Retina (tissue), 1 donor: ENCODE results near the gene EPHA10.
"Not testable (repeated sequence)": the region's sequence is repeated elsewhere in the genome, so short reads cannot be mapped to it uniquely, and the experiment has no call there.

Experiments used
- DNase-seq: peaks from one replicate; pipeline ENCODE4 v3.0.0-alpha.2; 2016

Gene EPHA10

GRCh38 chr1:37767488-37767887 lies 2.6 kb upstream of the EPHA10 start:
- no peak for DNase-seq

GRCh38 chr1:37765916-37766664 lies 1.2 kb upstream of the EPHA10 start:
- peak; percentile 51 for DNase-seq

DNA sequence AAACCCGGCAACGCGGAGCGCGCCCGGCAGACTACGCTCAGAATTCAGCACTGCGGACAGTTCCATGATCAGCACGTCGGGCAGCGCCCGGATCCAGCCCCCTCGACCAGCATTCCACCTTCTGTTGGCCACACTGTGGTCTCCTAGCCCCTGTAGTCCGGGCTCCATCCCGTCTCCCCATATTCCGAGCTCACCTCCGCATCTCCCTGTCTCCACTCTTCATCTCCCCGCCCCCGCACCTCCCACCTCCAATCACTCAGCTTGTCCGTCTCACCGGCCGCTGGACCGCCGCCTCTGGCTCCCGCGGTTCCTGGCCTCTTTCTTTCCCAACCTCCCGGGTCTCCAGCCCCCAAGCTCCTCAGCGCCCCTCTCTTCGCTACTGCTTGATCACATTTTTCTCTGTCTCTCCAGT lies 500 bp downstream of the EPHA10 start:
- peak; percentile 84 for DNase-seq

GRCh38 chr1:37763791-37764413 lies 1.0 kb downstream of the EPHA10 start:
- no peak for DNase-seq

GRCh38 chr1:37762516-37762915 lies 2.4 kb downstream of the EPHA10 start:
- no peak for DNase-seq

DNA sequence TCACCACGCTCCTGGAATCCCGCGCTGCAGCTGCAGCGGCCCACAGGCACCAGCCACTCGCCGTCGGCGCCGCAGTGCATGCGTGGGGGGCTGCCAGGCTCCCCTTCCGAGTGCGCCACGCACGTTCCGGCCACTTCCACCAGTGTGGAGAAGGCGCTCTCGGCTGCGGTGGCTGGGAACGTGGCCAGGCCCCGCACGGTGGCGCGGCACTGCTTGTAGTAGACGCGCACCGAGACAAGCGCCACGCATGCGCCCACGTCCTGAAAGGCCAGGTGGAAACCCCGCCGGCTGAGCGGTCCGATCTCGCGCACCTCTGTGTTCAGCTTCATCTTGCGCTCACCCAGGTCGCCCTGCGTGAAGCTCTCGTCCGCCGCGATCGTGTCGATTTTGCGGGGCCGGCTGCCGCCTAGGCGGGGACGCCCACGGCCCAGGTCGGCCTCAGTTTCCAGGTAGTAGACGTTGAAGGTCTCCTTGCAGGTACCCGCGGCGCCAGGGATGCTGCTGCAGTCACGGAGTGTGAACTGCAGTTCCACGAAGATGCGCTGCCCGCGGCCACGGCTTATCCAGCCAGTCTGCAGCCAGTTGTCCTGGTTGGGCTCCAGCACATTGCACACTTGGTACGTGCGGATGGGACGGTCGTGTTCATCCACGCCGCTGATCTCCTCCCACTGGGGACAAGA lies 3.4 kb downstream of the EPHA10 start:
- DNase-seq, result no peak

DNA sequence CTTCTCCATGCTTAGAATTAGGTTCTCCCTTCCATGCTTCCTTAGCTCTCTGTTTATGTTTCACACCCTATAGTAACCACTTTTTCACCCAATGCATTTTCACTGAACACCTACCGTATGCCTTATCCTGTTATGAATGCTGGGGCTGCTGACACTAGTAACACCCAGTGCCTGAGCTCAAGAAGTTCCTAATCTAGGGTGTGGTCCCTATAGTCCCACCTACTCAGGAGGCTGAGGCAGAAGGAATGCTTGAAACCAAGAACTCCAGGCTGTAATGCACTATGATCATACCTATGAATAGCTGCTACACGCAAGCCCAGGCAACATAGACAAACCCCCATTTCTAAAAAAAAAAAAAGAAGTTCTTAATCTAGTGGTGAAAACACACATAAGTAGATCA lies 5.5 kb downstream of the EPHA10 start:
- no peak for DNase-seq

- no peak for DNase-seq
Observed at GRCh38 chr1:37755951-37756560, 8.9 kb downstream of the EPHA10 start.

DNA sequence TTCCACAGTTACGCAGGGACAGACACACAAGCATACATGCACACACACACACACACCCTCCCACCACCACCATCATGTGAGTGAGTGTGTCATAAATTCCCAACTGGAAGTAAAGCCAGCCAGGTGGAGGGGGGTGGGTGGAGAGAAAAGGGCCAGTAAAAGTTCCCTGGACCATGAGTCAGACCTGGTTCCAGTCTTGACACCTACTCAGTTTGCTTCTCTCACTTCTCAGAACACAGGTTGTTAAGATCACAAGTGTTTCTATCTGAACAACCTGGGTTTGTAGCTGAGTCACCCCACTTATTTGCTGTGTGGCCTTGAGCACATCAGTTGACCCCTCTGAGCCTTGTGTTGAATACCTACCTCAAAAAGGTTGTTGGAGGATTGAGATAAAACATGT lies 9.6 kb downstream of the EPHA10 start:
- DNase-seq, result no peak

DNA sequence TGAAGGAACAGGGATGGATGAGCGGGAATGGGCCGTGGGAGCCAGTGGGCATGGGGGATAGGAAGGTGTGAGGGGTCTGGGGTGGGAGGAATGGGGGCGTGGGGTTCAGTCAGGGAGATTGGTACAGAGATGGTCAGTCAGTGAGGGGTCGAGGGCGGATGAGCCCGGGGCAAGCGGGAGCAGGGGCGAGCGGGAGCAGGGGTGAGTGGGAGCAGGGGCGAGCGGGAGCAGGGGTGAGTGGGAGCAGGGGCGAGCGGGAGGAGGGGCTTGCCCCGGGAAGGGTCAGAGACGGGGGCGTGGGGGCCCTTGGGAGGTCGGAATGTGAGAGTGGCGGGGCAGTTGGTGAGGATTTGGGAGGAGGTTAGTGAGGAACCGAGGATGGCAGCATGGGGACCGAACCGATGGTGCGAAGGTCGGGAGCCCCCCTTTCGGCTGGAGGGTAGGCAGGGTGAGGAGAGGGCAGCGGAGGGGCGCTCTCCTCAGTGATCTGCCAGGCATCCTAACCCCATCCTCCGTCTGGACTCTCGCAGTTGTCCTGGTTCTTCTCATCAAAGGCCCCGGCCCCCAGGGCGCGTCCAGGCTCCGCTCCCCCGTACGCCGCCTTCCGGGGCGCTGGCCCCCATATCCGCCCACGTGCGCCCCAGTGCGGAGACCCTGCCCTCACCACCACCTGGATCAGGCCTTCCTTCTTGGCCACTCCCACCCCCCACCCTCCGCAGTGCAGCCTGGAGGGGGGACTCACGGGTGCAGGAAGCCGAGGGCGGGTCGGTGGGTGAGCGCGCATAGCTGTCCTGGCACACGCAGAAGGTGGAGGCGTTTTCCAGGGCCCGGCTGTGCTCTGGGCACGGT lies 11.2 kb downstream of the EPHA10 start:
- no peak for DNase-seq

- DNase-seq, result no peak
Observed at GRCh38 chr1:37752583-37753471, 12.1 kb downstream of the EPHA10 start.

DNA sequence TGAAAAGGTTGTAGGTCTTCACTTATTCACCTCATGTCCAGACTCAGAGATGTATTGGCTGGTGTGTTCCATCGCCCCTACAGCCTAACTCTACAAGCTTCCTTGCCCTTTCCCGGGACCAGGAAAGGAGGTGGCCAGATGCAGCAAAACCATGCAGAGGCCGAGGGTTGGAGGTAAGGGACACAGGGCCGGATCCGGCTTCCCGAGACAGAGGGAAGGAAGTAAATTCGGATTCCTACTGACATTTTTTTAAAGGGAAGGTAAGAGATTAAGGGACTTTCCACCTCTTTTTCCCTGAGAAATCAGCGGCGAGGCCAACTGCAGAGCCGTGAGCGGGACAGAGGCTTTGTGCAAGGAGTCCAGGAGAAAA lies 12.7 kb downstream of the EPHA10 start:
- peak; percentile 41 for DNase-seq

DNA sequence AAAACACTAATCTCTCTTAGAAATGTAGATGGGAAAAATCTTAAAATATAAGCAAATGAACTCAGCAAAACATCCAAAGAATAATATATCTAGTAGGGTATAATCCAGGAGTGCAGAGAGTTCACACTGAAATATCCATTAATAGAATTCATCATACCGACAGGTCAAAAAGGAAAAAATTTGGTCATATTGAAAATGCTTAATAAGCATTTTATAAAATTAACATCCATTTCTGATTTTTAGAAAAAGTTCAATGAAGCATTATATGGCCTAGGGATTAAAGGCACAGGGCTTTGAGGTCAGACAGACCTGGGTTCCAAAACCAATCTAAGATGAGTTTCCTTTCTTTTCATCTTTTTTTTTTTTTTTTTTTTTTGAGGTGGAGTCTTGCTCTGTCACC lies 16.4 kb downstream of the EPHA10 start:
- no peak for DNase-seq

DNA sequence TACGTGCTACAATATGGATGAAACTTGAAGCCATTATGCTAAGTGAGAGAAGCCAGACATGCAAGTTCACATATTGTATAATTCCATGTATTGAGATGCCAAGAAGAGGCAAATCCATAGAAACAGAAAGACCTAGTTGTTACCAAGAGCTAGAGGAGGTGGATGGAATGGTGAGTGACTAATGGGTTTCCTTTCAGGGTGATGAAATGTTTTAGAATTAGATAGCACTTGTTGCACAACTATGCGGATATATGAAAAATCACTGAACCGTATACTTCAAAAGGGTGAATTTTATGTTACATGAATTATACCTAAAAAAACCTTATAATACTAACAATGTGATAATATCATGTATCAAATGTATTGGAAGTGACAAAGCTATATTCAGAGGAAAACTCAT lies 18.1 kb downstream of the EPHA10 start:
- DNase-seq, result no peak

DNA sequence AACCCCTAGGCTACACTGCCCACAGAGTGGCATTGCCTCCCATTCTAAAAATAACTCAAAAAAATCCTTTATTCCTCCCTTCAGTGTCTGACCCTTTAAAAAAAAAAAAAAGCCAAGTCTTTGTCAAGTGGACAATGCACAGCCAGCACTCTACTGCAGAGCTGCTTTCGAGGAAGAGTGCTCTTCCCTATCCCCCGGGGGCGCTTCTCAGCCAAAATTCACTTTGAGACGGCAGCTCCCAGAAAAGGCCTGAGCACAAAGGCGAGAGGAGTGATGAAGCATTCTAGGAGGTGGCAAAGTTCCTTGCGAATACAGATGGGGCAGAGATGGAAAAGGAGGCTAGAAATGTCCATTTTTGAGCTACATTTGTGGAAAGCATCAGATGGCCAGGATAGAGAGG lies 23.3 kb downstream of the EPHA10 start:
- no peak for DNase-seq

- no peak for DNase-seq
Observed at GRCh38 chr1:37741130-37741529, 23.8 kb downstream of the EPHA10 start.

GRCh38 chr1:37739222-37739621 lies 25.7 kb downstream of the EPHA10 start:
- no peak for DNase-seq

DNA sequence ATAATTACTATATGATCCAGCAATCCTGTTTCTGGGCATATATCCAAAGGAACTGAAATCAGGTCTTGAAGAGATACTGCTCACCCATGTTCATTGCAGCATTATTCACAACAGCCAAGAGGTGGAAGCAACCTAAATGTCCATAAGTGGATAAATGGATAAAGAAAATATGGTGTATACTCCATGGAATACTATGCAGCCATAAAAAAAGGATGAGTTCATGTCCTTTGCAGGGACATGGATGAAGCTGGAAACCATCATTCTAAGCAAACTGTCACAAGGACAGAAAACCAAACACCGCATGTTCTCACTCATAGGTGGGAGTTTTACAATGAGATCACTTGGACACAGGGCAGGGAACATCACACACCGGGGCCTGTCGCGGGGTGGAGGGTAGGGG lies 26.3 kb downstream of the EPHA10 start:
- DNase-seq, result not testable (repeated sequence)

DNA sequence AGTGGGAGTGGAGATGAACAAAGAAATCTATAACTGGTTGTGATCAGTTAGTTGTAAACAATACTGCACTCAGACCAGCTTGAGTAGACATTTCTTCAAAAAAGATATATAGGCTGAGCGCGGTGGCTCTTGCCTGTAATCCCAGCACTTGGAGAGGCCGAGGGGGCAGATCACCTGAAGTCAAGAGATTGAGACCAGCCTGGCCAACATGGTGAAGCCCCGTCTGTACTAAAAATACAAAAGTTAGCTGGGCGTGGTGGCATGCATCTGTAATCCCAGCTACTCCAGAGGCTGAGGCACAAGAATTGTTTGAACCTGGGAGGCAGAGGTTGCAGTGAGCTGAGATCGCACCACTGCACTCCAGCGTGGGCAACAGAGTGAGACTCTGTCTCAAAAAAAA lies 26.9 kb downstream of the EPHA10 start:
- DNase-seq, result not testable (repeated sequence)

DNA sequence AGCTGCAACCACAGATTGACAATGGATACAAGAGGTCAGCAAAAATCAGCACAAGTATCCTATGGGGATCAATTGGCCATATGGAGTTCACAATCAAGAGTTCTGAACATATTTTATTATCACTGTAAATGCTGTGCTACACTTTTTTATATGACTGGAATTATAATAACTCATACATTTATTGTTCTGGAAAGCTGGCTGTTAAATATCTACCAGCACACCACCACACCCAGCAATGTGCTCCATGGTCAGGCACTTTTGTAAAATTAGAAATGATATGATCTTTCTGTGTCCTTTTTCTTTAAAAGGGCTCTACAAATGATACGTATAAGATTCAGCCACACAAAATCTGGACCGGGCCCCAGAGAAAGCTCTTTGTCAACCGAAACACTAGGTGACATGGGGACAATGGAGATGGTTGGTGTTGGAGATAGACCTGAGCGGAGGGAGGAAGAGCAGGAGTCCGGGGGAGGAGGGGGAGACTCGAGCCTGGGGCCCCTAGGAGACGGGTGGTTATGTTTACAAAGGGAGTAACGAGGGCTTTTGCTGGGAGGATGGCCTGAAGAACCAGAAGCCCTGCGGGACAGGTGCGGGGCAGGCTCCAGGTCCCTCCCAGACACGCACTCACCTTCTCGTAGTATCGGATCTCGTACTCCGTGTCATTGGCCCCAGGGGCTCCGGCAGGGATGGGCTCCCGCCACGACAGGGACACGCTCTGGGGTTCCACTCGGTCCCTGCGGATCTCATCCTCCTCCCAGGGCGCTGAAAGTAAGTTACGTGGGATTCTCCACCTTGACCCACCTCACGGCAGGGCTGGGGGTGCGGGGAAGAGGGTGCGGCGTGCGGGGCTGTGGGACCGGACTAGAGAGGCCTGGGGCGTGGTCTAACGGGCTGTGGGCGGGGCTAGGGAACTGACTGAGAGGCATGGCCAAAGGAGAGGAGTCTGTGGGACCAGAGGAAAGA lies 30.0 kb downstream of the EPHA10 start:
- no peak for DNase-seq
